ENCODE data around the gene IL17B. TPM values are rescaled to one million over a fixed set of nuclear protein-coding genes. Genes with fewer than 3 reads are reported as not detected.

Gene IL17B
- total RNA-seq, 1 donor from 2014 or later, result not detected

DNA sequence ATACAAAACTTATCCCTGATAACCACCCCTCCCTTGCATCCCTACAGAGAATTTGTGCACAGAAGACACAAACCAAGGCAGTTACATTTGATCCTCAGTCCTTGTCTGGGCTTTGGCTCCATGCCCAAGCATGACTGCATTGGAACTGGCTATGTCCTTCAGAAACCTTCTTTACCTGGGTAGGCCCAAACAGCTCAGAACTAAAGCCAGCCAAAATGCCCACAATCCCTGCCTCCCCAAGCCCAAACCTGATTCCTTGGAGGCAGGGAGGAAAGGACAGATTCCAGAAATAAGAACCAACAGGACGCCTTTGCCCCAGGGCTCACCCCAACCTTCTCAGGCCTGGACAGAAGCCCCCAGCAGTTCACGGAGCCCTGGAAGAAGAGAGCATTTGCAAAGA lies 8.2 kb downstream of the IL17B start:
- intact Hi-C loops (cut with DNase I), result loop anchor here (2.0 to 5.0 kb wide), 2 partner anchors 54 to 106 kb away; no protein-coding TSS in a partner anchor
- ATAC-seq (ENCODE audit: poor library complexity) (peak; percentile 36), DNase-seq (no peak)

- DNase-seq (no peak), ATAC-seq (ENCODE audit: poor library complexity) (no peak)
- intact Hi-C loops (cut with DNase I), result no loop called here
These were observed 11.0 kb downstream of the IL17B start for GRCh38 chr5:149367972-149368645.

DNA sequence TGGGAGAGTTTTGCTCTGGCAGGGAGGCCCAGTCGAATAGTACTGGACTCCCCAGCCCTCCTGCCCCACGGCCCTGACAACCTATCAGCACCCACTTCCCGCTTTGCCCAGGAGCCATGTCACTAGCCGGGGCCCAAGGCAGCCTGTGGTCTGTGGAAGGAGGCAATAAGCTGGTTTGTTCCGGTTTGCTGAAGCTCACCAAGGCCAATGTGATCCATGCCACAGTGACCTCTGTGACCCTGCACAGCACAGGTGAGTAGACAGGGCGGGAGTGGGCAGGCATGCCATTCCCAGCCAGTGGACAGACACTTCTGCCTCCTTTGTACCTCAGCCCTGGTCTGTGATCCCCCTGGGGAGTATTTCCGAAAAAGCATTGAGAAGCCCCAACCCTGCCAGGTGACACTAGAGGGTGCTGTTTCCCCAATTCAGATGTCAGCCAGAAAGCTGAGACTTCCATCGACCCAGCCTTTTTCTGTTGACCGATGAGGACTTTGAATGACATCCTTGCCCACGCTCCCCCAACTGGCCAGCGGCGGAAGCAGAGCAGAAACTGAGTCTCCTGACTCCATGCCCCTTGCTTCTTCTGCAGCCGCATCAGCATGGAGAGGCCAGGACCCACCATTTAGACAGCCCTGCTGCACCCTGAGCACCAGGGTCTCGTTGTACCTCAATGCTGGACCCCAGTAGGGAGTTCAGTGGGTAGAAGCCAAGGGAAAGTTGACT lies 11.7 kb downstream of the IL17B start:
- intact Hi-C loops (cut with DNase I), result no loop called here
- DNase-seq, result no peak

GRCh38 chr5:149366169-149366729 lies 12.8 kb downstream of the IL17B start:
- DNase-seq (no peak), ATAC-seq (ENCODE audit: poor library complexity) (no peak)
- intact Hi-C loops (cut with DNase I), result no loop called here

More for the DNA sequence above, 11.7 kb downstream of the IL17B start:
- ATAC-seq (ENCODE audit: poor library complexity), result peak; percentile 50

DNA sequence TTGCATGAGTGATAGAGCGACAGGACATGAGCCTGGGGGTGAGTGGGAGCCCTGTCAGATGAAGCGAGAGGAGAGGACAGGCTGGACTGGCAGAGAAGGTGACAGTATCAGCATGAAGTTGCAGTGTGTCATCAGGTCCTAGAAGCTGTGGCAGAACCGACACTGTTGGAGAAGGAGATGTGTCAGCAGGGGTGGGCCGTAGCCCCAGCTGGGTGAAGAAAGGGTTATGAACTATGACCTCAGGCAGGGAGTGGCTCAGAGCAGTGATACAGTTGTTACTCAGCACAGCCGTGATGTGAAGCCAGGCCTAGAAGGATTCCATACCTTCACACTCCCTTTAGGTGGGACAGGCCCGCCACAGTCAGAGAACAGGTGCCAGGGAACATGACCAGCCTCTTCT lies 13.7 kb downstream of the IL17B start:
- intact Hi-C loops (cut with DNase I), result no loop called here
- no peak for DNase-seq

DNA sequence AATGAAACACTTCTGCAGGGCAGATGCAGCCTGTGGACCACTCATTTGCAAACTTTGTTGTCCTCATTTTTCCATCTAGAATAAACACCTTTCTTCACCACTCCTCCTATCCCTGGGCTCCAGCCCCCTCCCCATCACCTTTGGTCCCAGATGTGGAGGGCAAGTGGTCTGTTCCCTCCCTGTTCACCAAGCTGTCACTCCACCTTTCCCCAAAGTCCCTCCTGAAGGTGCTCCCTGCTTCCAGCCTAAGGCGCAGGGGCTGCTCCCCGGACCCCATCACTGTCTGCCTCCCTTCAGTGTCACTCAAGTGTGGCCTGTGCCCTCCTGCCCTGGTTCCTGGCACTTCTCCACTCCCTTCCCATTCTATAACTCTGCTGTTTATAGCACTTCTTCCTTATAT lies 14.4 kb downstream of the IL17B start:
- DNase-seq, result no peak
- intact Hi-C loops (cut with DNase I), result loop anchor here (5.0 kb wide), 1 partner anchor 213 kb away; no protein-coding TSS in a partner anchor
- no peak for ATAC-seq (ENCODE audit: poor library complexity)

More for the DNA sequence above, 13.7 kb downstream of the IL17B start:
- no peak for ATAC-seq (ENCODE audit: poor library complexity)

- intact Hi-C loops (cut with DNase I), result loop anchor here (5.0 kb wide), 1 partner anchor 213 kb away; no protein-coding TSS in a partner anchor
- no peak for DNase-seq
- ATAC-seq (ENCODE audit: poor library complexity), result no peak
These were observed 15.2 kb downstream of the IL17B start for GRCh38 chr5:149363936-149364335.

GRCh38 chr5:149363358-149363757 lies 15.7 kb downstream of the IL17B start:
- intact Hi-C loops (cut with DNase I), result loop anchor here (5.0 kb wide), 1 partner anchor 214 kb away; no protein-coding TSS in a partner anchor
- ATAC-seq (ENCODE audit: poor library complexity) (no peak), DNase-seq (no peak)

DNA sequence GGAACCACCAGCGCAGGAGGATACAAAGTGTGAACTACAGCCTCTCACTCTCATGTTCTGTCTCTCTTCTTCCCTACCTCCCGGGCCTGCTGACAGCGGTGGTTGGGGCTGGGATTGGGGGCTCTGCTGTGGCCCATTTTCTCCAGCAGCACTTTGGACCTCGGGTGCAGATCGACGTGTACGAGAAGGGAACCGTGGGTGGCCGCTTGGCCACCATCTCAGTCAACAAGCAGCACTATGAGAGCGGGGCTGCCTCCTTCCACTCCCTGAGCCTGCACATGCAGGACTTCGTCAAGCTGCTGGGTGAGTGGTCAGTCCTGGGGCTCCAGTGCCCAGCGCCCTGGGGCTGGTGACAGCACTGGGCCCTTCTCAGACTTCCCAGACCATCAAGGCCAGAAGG lies 16.6 kb downstream of the IL17B start:
- no peak for DNase-seq
- intact Hi-C loops (cut with DNase I), result loop anchor here (5.0 kb wide), 1 partner anchor 215 kb away; no protein-coding TSS in a partner anchor
- ATAC-seq (ENCODE audit: poor library complexity), result no peak

- DNase-seq (no peak), ATAC-seq (ENCODE audit: poor library complexity) (no peak)
- intact Hi-C loops (cut with DNase I), result loop anchor here (5.0 kb wide), 1 partner anchor 217 kb away; no protein-coding TSS in a partner anchor
These were observed 18.8 kb downstream of the IL17B start for GRCh38 chr5:149360272-149360671.

DNA sequence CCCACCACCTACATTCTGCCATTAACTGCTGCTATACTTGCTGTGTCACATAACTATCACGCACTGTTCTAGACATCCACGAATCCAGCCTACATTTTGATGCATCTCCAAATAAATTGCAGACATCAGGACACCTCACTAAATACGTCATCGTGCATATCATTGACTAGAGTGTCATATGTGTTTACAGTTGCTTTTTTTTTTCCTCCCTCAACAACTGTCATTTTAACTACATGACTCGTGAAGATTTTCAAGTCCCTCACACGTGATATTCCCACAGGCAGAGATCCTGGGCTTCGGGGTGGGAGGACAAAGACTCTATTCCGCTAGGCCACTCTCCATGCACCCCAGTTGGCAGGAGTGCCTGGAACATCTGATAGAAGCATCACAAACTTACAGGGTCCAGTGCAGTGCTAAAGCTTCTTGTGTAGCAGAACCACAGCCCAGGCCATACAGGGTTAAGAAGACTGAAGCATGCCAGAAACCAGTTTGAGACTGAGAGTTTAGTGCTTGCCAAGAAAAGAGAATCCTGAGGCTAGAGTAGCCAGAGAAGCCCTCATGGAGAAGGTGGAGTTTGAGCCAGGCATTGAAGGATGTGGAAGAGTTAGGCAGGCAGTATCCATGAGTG lies 20.1 kb downstream of the IL17B start:
- ATAC-seq (ENCODE audit: poor library complexity), result no peak
- intact Hi-C loops (cut with DNase I), result no loop called here
- DNase-seq, result no peak

- intact Hi-C loops (cut with DNase I), result no loop called here
- DNase-seq (peak; percentile 66), ATAC-seq (ENCODE audit: poor library complexity) (peak; percentile 43)
These were observed 20.8 kb downstream of the IL17B start for GRCh38 chr5:149358294-149358651.

DNA sequence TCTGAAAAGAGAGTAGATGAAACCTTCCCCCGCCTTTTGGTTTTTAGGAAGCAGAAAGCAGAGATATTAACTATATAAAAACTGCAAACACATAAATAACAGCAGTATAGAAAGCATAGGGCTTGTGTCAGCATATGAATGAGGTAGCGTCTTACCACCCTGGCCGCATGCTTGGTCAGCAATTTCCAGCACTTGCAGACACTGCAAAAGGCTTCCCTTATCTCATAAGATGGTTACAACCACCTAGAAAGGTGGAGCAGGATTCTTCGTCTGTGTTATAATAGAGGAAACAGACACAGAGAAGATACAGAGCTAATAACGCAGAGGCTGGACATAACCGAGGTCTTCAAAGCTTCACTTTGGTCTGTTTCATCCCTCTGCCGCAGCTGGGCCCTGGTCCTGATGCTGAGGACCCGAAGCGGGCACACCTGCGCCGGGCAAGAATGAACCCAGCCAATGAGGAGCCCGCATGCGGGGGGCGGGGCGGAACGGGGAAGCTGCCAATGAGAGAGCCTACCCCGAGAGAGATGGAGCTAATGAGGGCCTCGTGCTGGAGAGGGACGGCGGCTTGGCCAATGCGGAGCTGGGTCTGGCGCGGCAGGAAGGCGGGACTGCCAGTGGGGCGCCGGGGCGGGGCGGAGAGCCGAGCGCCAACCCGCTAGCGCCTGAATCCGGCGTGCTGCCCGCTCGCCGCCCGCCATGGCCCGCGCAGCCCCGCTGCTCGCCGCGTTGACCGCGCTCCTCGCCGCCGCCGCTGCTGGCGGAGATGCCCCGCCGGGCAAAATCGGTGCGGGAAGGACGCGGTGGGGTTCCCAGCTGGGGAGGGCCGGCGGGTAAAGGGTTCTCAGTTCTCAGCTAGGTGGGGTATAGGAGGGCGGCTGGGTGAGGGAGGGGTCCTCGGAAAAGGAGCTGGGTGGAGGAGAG lies 21.5 kb downstream of the IL17B start, which contains the start of gene PCYOX1L:
Gene PCYOX1L (plus strand): TSS at position 677 of the 924 bp plus-strand sequence. CDS start 23 bp downstream, at position 700.
- peak; percentile 99 for DNase-seq
- intact Hi-C loops (cut with DNase I), result no loop called here
- peak; percentile 100 for ATAC-seq (ENCODE audit: poor library complexity)

- ATAC-seq (ENCODE audit: poor library complexity), result no peak
- intact Hi-C loops (cut with DNase I), result no loop called here
- DNase-seq, result no peak
These were observed 22.7 kb downstream of the IL17B start for GRCh38 chr5:149356391-149356790.

GRCh38 chr5:149355688-149356087 lies 23.4 kb downstream of the IL17B start:
- DNase-seq (no peak), ATAC-seq (ENCODE audit: poor library complexity) (no peak)
- intact Hi-C loops (cut with DNase I), result no loop called here

DNA sequence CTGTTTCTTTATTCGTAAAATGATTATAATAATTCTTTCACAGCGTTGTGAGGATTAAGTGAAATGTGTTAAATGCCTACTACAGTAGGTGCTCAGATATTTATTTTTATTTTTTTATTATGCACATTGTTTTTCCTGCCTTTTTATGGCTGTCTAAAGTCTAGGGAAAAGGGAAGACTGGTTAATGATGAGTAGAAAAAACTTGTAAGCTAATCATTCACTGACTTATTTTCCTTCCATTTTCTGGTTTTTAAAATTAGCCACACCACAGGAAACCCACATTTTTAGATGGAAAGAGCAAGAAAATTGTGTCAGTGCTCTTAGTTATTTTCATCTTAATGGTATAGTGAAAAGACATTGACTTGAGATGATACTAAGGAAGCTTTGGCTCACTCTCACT lies 25.2 kb downstream of the IL17B start:
- DNase-seq (no peak), ATAC-seq (ENCODE audit: poor library complexity) (no peak)
- intact Hi-C loops (cut with DNase I), result no loop called here

DNA sequence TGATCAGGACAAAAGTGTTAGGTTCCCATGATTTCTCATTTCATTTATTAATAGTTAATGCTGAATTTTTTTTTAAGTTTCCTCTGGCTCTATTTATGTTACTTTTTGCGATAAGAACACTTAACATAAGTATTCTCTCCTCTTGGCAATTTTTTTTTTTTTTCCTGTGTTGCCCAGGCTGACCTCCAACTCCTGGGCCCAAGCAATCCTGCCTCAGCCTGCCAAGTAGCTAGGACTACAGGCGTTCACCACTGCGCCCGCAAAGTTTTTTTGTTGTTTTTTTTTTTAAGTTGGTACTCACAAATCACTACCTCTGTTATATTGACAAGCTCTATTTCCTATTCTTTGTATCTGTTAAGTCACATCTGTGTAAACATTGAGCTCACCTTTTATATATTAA lies 26.9 kb downstream of the IL17B start:
- ATAC-seq (ENCODE audit: poor library complexity) (peak; percentile 64), DNase-seq (no peak)
- intact Hi-C loops (cut with DNase I), result no loop called here

- ATAC-seq (ENCODE audit: poor library complexity), result no peak
- intact Hi-C loops (cut with DNase I), result no loop called here
- DNase-seq, result no peak
These were observed 29.7 kb downstream of the IL17B start for GRCh38 chr5:149349382-149349781.

Measured in Right ventricle myocardium superior (tissue), 1 donor.